ENCODE measurements around the gene SCYGR5.

The SCYGR5 gene

GRCh38 chr2:227677928-227678327, 11.3 kb downstream of the SCYGR5 start:
- H3K9ac ChIP-seq (ENCODE audit: low read length), result no peak overlapping the region
- no peaks in the 10 kb centered on the region for H3K27me3 ChIP-seq (replicated peaks; ENCODE audit: control insufficient read depth, insufficient read depth, low read length)
- no peak overlapping the region for H3K4me3 ChIP-seq (ENCODE audit: low read length)
- DNase-seq (ENCODE audit: low read depth), result no peak
- H3K4me1 ChIP-seq (ENCODE audit: control insufficient read depth, insufficient read depth, low read length), result peaks cover 15% of the 10 kb centered on the region
- H3K9me3 ChIP-seq (ENCODE audit: control insufficient read depth, low read length), result no peaks in the 10 kb centered on the region
- no peaks in the 10 kb centered on the region for H3K36me3 ChIP-seq (ENCODE audit: control insufficient read depth, insufficient read depth, low read length, severe bottlenecking)

GRCh38 chr2:227684258-227684657, 17.7 kb downstream of the SCYGR5 start:
- H3K9ac ChIP-seq (ENCODE audit: low read length), result no peak overlapping the region
- peaks cover 2% of the 10 kb centered on the region for H3K4me1 ChIP-seq (ENCODE audit: control insufficient read depth, insufficient read depth, low read length)
- H3K36me3 ChIP-seq (ENCODE audit: control insufficient read depth, insufficient read depth, low read length, severe bottlenecking), result peaks cover 29% of the 10 kb centered on the region
- H3K27me3 ChIP-seq (replicated peaks; ENCODE audit: control insufficient read depth, insufficient read depth, low read length), result no peaks in the 10 kb centered on the region
- H3K9me3 ChIP-seq (ENCODE audit: control insufficient read depth, low read length), result no peaks in the 10 kb centered on the region
- no peak for DNase-seq (ENCODE audit: low read depth)
- H3K4me3 ChIP-seq (ENCODE audit: low read length), result no peak overlapping the region

DNA sequence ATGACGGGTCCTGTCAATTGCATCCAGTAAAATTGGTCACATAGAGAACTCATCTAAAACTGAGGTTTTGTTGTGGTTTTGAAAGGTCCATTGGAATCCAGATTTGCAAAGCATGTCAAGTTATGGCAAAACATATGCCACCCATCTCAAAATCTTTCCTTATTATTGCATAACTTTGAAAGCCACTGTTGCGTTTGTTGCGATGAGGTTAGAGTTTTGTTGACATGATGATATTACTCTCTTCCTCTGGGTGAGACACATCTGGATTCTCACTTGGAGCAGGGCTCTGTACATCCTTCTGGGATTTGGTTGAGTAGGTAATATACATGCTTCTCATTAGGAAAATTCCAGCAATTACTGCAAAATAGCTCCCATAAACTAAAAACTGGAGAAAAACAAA, 20.6 kb downstream of the SCYGR5 start:
- Histone ChIP-seq H3K27me3 (replicated peaks; ENCODE audit: control insufficient read depth, insufficient read depth, low read length) (no peaks in the 10 kb centered on the region), H3K4me1 (ENCODE audit: control insufficient read depth, insufficient read depth, low read length) (peaks cover 2% of the 10 kb centered on the region), H3K9me3 (ENCODE audit: control insufficient read depth, low read length) (no peaks in the 10 kb centered on the region), H3K4me3 (ENCODE audit: low read length) (no peak overlapping the region), H3K36me3 (ENCODE audit: control insufficient read depth, insufficient read depth, low read length, severe bottlenecking) (peaks cover 36% of the 10 kb centered on the region), H3K9ac (ENCODE audit: low read length) (no peak overlapping the region)
- DNase-seq (ENCODE audit: low read depth), result no peak

GRCh38 chr2:227696990-227697679, 30.5 kb downstream of the SCYGR5 start:
- Histone ChIP-seq H3K9ac (ENCODE audit: low read length) (no peak overlapping the region), H3K36me3 (ENCODE audit: control insufficient read depth, insufficient read depth, low read length, severe bottlenecking) (peaks cover 45% of the 10 kb centered on the region), H3K4me1 (ENCODE audit: control insufficient read depth, insufficient read depth, low read length) (peaks cover 14% of the 10 kb centered on the region), H3K4me3 (ENCODE audit: low read length) (no peak overlapping the region), H3K9me3 (ENCODE audit: control insufficient read depth, low read length) (no peaks in the 10 kb centered on the region), H3K27me3 (replicated peaks; ENCODE audit: control insufficient read depth, insufficient read depth, low read length) (no peaks in the 10 kb centered on the region)
- peak; percentile 34 for DNase-seq (ENCODE audit: low read depth)

GRCh38 chr2:227701556-227701955, 35.0 kb downstream of the SCYGR5 start:
- Histone ChIP-seq H3K9ac (ENCODE audit: low read length) (no peak overlapping the region), H3K27me3 (replicated peaks; ENCODE audit: control insufficient read depth, insufficient read depth, low read length) (no peaks in the 10 kb centered on the region), H3K4me3 (ENCODE audit: low read length) (no peak overlapping the region), H3K4me1 (ENCODE audit: control insufficient read depth, insufficient read depth, low read length) (peaks cover 32% of the 10 kb centered on the region), H3K36me3 (ENCODE audit: control insufficient read depth, insufficient read depth, low read length, severe bottlenecking) (peaks cover 45% of the 10 kb centered on the region), H3K9me3 (ENCODE audit: control insufficient read depth, low read length) (no peaks in the 10 kb centered on the region)
- no peak for DNase-seq (ENCODE audit: low read depth)

DNA sequence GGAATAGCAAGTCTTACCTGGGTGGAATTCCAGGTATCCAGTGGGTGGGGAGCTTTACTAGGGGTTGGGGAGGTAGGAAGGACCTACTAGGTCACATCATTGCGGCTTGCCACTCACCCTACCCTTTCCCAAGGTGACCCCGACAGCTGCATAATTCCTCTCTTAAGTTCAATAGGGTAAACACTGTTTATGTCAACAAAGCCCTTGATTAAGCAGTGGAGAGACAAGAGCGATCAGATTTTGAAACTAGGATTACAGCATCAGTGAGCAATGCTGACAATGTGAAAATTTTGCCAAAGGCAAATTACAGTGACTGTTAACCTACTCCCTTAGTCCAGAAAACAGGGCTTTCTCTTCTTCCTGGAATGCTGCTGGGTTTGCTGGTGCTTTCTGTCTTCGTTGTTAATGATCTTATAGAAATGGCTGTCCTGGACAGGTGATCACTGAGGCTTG, 36.7 kb downstream of the SCYGR5 start:
- H3K9me3 ChIP-seq (ENCODE audit: control insufficient read depth, low read length), result no peaks in the 10 kb centered on the region
- H3K36me3 ChIP-seq (ENCODE audit: control insufficient read depth, insufficient read depth, low read length, severe bottlenecking), result peaks cover 50% of the 10 kb centered on the region
- H3K4me1 ChIP-seq (ENCODE audit: control insufficient read depth, insufficient read depth, low read length), result peaks cover 24% of the 10 kb centered on the region
- no peaks in the 10 kb centered on the region for H3K27me3 ChIP-seq (replicated peaks; ENCODE audit: control insufficient read depth, insufficient read depth, low read length)
- peak overlapping the region; percentile 60 for H3K4me3 ChIP-seq (ENCODE audit: low read length)
- DNase-seq (ENCODE audit: low read depth), result peak; percentile 73
- H3K9ac ChIP-seq (ENCODE audit: low read length), result peak overlapping the region; percentile 73

- Histone ChIP-seq H3K9ac (ENCODE audit: low read length) (peak overlapping the region; percentile 73), H3K27me3 (replicated peaks; ENCODE audit: control insufficient read depth, insufficient read depth, low read length) (no peaks in the 10 kb centered on the region), H3K36me3 (ENCODE audit: control insufficient read depth, insufficient read depth, low read length, severe bottlenecking) (peaks cover 43% of the 10 kb centered on the region), H3K4me3 (ENCODE audit: low read length) (peak overlapping the region; percentile 60), H3K4me1 (ENCODE audit: control insufficient read depth, insufficient read depth, low read length) (peaks cover 27% of the 10 kb centered on the region), H3K9me3 (ENCODE audit: control insufficient read depth, low read length) (no peaks in the 10 kb centered on the region)
- peak; percentile 47 for DNase-seq (ENCODE audit: low read depth)
These were observed 37.4 kb downstream of the SCYGR5 start for GRCh38 chr2:227703961-227704360.

DNA sequence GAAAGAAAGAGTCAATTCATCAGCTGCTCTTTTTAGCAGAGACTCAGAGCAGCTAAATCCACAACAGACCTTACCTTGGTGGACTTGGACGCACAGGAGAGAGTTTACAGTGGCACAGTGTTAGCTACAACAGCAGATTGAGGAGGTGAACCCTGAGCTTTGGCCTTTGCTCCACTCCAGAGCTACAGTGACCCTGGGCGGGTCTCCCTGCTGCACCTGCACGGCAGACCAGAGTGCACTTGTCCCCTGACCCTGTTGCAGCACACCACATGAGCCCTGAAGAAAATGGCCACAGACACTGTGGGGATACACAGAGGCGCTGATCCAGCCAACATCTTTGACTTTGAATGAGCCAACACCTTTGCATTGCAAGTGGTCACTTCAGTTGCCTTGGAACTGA, 40.3 kb downstream of the SCYGR5 start:
- peaks cover 29% of the 10 kb centered on the region for H3K4me1 ChIP-seq (ENCODE audit: control insufficient read depth, insufficient read depth, low read length)
- no peaks in the 10 kb centered on the region for H3K27me3 ChIP-seq (replicated peaks; ENCODE audit: control insufficient read depth, insufficient read depth, low read length)
- DNase-seq (ENCODE audit: low read depth), result no peak
- H3K9me3 ChIP-seq (ENCODE audit: control insufficient read depth, low read length), result no peaks in the 10 kb centered on the region
- peaks cover 22% of the 10 kb centered on the region for H3K36me3 ChIP-seq (ENCODE audit: control insufficient read depth, insufficient read depth, low read length, severe bottlenecking)
- no peak overlapping the region for H3K9ac ChIP-seq (ENCODE audit: low read length)
- H3K4me3 ChIP-seq (ENCODE audit: low read length), result no peak overlapping the region

DNA sequence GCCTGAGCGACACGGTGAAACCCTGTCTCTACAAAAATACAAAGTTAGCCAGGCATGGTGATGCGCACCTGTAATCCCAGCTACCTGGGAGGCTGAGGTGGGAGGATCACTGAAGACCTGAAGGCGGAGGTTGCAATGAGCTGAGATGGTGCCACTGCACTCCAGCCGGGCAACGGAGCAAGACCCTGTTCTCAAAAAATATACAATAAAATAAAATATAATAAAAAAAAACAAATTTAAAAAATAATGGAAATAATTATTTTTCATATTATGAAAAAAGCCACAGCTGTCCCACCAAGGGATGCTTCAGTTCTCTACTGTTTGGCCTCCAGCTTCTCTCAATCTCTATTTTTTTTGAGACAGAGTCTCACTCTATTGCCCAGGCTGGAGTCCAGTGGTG, 40.8 kb downstream of the SCYGR5 start:
- H3K9me3 ChIP-seq (ENCODE audit: control insufficient read depth, low read length), result no peaks in the 10 kb centered on the region
- H3K36me3 ChIP-seq (ENCODE audit: control insufficient read depth, insufficient read depth, low read length, severe bottlenecking), result peaks cover 19% of the 10 kb centered on the region
- H3K9ac ChIP-seq (ENCODE audit: low read length), result no peak overlapping the region
- peaks cover 29% of the 10 kb centered on the region for H3K4me1 ChIP-seq (ENCODE audit: control insufficient read depth, insufficient read depth, low read length)
- H3K27me3 ChIP-seq (replicated peaks; ENCODE audit: control insufficient read depth, insufficient read depth, low read length), result no peaks in the 10 kb centered on the region
- DNase-seq (ENCODE audit: low read depth), result no peak
- no peak overlapping the region for H3K4me3 ChIP-seq (ENCODE audit: low read length)

DNA sequence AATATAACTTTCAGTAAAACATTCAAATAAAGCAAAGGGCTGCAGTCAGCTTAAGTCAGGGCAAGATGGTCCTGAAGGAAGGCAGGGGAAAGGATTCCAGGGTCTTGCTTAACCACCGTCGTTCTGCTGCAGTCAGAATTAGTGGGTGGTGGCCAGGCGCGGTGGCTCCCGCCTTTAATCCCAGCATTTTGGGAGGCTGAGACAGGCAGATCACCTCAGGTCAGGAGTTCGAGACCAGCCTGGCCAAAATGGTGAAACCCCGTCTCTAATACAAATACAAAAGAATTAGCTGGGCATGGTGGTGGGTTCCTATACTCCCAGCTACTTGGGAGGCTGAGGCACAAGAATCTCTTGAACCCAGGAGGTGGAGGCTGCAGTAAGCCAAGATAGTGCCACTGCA, 44.4 kb downstream of the SCYGR5 start:
- no peak for DNase-seq (ENCODE audit: low read depth)
- peaks cover 10% of the 10 kb centered on the region for H3K36me3 ChIP-seq (ENCODE audit: control insufficient read depth, insufficient read depth, low read length, severe bottlenecking)
- no peaks in the 10 kb centered on the region for H3K9me3 ChIP-seq (ENCODE audit: control insufficient read depth, low read length)
- H3K4me1 ChIP-seq (ENCODE audit: control insufficient read depth, insufficient read depth, low read length), result peaks cover 21% of the 10 kb centered on the region
- H3K9ac ChIP-seq (ENCODE audit: low read length), result no peak overlapping the region
- H3K4me3 ChIP-seq (ENCODE audit: low read length), result no peak overlapping the region
- no peaks in the 10 kb centered on the region for H3K27me3 ChIP-seq (replicated peaks; ENCODE audit: control insufficient read depth, insufficient read depth, low read length)

- H3K4me1 ChIP-seq (ENCODE audit: control insufficient read depth, insufficient read depth, low read length), result peaks cover 29% of the 10 kb centered on the region
- H3K9me3 ChIP-seq (ENCODE audit: control insufficient read depth, low read length), result no peaks in the 10 kb centered on the region
- no peak for DNase-seq (ENCODE audit: low read depth)
These were observed 46.7 kb downstream of the SCYGR5 start for GRCh38 chr2:227713291-227713690.

DNA sequence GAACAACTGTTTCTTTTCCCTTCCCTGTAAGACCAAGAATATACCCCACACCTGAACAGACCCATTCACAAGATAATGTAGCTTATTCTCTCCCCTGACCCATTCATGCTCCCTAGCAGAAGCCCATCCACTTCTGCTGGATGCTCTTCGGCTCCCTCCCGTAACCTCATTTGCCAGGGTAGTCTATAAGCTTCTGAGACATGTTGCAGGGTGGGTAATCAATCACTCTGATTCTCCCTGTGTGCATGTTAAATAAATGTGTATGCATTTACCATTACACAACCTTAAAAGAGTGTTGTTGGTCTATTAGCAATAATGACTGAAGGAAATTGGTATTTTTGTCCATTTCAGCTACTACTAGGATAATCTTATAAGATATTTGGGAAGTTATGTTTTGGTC, 49.9 kb downstream of the SCYGR5 start:
- no peaks in the 10 kb centered on the region for H3K27me3 ChIP-seq (replicated peaks; ENCODE audit: control insufficient read depth, insufficient read depth, low read length)

More at GRCh38 chr2:227713291-227713690, 46.7 kb downstream of the SCYGR5 start:
- Histone ChIP-seq H3K4me3 (ENCODE audit: low read length) (no peak overlapping the region), H3K9ac (ENCODE audit: low read length) (no peak overlapping the region), H3K36me3 (ENCODE audit: control insufficient read depth, insufficient read depth, low read length, severe bottlenecking) (no peaks in the 10 kb centered on the region), H3K27me3 (replicated peaks; ENCODE audit: control insufficient read depth, insufficient read depth, low read length) (no peaks in the 10 kb centered on the region)

More for the DNA sequence above, 49.9 kb downstream of the SCYGR5 start:
- peaks cover 28% of the 10 kb centered on the region for H3K4me1 ChIP-seq (ENCODE audit: control insufficient read depth, insufficient read depth, low read length)
- H3K9me3 ChIP-seq (ENCODE audit: control insufficient read depth, low read length), result no peaks in the 10 kb centered on the region
- peak overlapping the region; percentile 87 for H3K4me3 ChIP-seq (ENCODE audit: low read length)
- no peak for DNase-seq (ENCODE audit: low read depth)
- H3K36me3 ChIP-seq (ENCODE audit: control insufficient read depth, insufficient read depth, low read length, severe bottlenecking), result no peaks in the 10 kb centered on the region
- peak overlapping the region; percentile 37 for H3K9ac ChIP-seq (ENCODE audit: low read length)
